IPS DF 4.7 (cell line): ENCODE measurements around the gene ZNRF2.
"Not testable (repeated sequence)": the region's sequence is repeated elsewhere in the genome, so short reads cannot be mapped to it uniquely, and the experiment has no call there.

Experiments
- DNase-seq: peaks from one replicate; pipeline ENCODE4 v3.0.0-alpha.2; 2013; ENCODE audit warnings: low spot score; ENCODE audit errors: extremely low read depth

Gene ZNRF2

GRCh38 chr7:30260246-30260768 is 24.1 kb upstream of the ZNRF2 start:
- DNase-seq, result no peak

DNA sequence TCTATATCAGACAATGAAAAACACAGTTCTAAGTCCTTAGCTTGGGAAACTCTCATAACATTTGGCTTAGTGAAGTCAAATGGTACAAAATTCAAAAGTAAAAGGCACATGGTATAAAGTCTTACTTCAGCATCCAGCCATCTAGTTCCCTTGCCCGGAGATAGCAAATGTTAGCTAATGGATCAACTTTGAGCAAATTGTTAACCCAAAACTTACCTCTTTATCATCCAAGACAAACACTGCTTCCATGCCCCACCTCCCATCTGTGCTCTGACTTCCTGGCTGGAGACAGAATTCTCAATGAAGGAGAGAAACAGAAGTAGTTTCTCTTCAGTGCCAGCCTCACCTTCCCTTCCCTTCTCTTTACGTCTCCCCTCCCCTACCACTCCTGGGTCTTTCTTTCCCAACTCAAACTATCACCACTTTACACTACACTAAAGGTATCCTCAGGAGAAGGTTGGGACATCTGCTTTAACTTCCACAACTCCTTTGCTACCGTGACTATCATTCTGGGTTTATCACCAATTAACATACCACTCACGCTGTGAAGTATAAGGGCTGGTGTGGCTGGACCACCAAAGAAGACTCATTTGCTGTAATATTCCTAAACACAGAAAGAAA is 21.2 kb upstream of the ZNRF2 start:
- no peak for DNase-seq

DNA sequence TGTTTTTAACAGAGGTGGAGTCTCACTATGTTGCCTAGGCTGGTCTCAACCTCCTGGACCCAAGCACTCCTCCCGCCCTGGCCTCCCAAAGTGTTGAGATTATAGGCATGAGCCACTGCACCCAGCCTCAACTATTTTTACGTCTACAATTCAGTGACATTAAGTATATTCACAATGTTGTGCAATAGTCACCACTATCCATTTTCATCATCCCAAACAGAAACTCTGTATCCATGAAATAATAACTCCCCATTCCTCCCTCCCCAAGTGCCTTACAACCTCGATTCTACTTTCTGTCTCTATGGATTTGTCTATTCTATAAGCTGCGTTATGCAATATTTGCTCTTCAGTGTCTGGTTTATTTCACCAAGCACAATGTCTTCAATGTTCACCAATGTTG is 20.3 kb upstream of the ZNRF2 start:
- DNase-seq, result no peak

DNA sequence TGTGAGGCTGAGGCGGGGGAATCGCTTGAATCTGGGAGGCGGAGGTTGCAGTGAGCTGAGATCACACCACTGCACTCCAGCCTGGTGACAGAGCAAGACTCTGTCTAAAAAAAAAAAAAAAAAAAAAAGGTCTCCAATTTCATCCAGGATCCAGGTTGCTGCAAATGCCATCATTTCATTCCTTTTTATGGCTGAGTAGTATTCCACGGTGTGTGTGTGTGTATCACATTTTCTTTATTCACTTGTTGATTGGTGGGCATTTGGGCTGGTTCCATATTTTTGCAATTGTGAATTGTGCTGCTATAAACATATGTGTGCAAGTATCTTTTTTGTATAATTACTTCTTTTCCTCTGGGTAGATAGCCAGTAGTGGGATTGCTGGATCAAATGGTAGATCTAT is 19.2 kb upstream of the ZNRF2 start:
- not testable (repeated sequence) for DNase-seq

DNA sequence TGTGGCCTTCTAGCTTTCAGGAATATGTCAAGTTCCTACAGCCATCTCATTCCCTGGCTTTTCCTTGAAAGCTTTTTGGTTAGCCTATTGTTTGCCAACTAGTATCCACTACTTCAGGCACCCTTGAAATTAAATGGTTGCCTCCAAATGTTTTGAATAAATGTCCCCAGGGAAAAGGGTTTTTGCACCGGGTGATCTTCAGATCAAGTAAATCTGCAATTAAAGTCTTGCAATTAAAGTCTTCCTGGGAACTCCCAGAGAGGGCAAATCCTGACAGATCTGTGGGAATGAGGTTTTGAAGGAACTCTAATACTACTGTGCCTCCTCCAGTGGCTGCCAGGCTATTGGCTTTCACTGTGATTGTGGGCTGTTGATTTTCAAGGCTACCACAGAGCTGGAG is 17.7 kb upstream of the ZNRF2 start:
- DNase-seq, result no peak

DNA sequence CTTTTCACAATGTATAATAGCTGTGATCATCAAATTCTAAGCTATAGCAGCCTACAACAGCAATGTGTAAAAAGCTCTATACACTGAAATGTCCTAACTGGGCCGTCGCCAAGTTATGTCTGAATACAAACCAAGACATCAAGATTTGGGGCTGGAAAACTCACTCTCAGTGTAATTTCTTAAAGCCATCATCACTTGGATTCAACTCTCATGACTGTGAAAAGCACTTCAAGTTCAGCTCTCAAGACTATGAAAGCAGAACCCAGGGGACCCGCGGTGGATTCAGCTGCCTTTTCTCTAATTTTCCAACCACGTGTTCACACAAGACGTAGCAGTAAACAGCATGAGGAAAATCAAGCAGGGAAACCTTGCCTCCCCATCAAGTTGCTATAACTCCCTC is 15.8 kb upstream of the ZNRF2 start:
- no peak for DNase-seq

DNA sequence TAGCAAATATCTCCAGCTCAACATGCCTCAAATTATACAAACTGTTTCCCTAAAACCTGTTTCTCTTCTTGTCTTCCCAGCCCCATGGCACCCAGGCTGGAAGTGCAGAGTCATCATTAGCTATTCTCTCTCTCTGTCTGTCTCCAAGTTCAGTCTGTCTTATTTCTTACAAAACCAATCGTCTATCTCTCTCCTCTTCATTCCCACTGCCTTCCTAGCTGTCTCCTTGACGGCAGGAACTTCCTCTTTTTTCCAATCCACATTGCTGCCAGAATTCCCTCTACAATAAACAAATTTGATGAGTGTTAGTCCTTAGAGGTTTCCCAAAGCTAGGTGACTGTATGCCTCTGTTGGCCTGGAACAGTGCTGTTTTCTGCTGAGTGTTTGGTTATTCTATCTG is 14.9 kb upstream of the ZNRF2 start:
- DNase-seq, result no peak

DNA sequence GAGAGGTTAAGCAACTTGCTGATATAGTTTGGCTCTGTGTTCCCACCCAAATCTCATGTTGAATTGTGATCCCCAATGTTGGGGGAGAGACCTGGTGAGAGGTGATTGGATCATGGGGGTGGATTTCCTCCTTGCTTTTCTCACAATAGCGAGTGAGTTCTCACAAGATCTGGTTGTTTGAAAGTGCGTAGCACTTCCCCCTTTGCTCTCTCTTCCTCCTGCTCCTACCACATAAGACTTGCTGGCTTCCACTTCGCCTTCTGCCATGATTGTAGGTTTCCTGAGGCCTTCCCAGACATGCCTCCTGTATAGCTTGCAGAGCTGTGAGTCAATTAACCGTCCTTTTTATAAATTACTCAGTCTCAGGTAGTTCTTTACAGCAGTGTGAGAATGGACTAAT is 13.5 kb upstream of the ZNRF2 start:
- no peak for DNase-seq

- DNase-seq, result no peak
Measured at GRCh38 chr7:30272126-30272525, 12.3 kb upstream of the ZNRF2 start.

GRCh38 chr7:30273552-30273951 is 10.8 kb upstream of the ZNRF2 start:
- no peak for DNase-seq

GRCh38 chr7:30274641-30275040 is 9.8 kb upstream of the ZNRF2 start:
- no peak for DNase-seq

GRCh38 chr7:30276203-30276900 is 8.0 kb upstream of the ZNRF2 start:
- DNase-seq, result peak; percentile 38

DNA sequence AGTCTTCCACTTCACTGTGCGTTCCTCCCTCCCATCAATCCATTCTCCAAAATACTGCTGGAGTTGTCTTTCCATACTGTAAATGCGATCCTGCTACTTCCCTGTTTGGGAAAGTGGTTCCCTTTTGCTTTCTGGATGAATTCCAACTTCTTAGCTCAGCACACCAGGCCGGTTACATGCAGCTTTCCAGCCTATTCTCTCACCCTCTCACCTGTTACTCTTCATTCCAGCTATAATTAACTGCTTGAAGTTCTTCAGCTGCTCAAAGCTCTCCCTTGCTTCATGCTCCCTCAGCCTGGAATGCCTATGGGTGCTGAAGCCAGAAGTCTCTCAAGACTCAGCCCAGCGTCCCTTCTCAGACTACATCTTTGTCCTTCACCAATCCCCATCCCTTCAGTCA is 6.0 kb upstream of the ZNRF2 start:
- no peak for DNase-seq

- no peak for DNase-seq
Measured at GRCh38 chr7:30278849-30279652, 5.3 kb upstream of the ZNRF2 start.

GRCh38 chr7:30279653-30279904 is 4.8 kb upstream of the ZNRF2 start:
- DNase-seq, result no peak

- DNase-seq, result no peak
Measured at GRCh38 chr7:30280631-30281030, 3.8 kb upstream of the ZNRF2 start.

DNA sequence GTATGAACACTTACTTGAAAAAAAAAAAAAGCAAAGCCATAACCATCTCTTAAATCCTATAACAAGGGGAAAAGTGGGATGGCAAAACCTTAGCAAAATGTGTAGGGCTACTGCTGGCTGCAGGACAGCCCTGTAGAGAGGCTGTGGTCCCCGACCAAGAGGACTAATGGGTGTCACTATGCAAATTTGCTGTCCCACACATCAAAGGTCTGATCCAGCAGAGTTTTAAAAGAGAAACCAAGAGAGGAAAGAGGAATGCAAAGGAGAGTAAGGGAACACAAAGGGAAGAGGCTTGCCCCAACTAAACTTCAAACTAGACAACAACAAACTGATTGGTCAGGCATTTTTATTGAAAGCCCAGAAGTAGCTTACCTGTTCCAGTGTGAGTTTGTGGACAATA is 3.1 kb upstream of the ZNRF2 start:
- no peak for DNase-seq

DNA sequence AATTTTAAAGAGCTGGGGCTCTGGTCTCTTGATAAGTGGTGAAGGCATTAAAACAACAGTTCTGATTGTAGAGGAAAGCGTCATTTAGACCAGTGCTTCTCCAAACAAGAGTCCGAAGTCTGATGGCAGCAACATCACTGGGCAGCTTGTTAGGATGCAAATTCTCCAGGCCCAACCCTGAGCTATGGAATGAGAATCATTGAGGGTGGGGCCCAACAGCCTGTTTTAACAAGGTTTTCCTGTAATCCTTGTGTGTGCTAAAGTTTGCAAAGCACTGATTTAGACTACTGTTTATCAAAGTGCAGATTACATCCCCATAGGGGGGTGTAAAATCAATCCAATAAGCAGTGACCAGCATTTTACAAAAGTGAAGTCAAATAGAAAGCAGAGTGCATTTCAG is 2.6 kb upstream of the ZNRF2 start:
- DNase-seq, result no peak

- DNase-seq, result no peak
Measured at GRCh38 chr7:30282735-30283134, 1.7 kb upstream of the ZNRF2 start.

GRCh38 chr7:30285067-30285535 is 704 bp downstream of the ZNRF2 start:
- DNase-seq, result no peak

DNA sequence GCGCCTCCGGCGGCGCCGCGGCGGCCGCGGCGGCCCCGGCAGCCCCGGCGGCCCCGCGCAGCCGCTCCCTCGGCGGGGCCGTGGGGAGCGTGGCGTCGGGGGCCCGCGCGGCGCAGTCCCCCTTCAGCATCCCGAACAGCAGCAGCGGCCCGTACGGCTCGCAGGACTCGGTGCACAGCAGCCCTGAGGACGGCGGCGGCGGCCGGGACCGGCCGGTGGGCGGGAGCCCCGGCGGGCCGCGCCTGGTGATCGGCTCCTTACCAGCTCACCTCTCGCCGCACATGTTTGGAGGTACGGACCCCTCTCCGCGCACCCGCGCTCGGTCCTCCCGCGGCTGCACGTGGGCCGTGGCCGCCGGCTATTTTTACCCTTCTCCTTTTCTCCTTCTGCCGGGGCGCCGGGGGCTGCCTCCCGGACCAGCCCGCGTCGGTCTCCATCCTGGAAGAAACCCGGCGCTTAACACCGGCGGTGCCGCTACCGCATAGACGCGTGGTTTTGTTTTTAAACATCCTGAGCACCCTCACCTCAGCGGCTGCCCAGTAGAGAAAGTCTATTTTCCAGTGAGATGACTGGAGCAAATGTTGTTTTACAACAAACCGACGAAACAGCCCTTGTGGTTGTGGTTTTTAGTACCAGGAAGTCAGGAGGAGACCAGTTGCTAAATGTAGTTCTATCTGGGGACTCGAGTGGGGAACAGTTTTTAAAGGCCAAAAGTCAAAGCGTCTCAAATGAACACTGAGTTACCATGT is 1.3 kb downstream of the ZNRF2 start:
- no peak for DNase-seq

DNA sequence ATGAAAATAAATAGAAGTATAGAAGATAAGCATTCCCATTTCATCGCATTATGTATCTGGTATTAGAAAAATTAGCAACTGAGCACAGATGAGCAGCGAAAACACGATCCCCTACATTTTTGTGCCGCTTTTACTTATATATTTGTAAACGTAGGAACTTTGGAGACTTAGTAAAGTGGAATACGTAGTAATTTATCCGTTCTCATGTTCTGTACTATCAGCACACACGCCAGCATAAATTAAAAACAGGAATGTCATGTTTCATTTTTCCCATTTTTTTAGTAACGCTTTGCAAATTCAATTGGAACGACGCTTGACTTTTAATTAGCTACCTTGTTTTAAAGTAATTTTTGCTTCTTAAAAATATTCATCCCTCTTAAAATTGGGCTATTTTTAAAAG is 2.4 kb downstream of the ZNRF2 start:
- no peak for DNase-seq
